Activated CD4-positive, alpha-beta T cell treated with anti-CD3 and anti-CD28 coated beads, Interleukin-2, amount 50 U/mL, for 1 hour (primary cell): ENCODE results near the gene P2RX2.

Experiments
- DNase-seq: peaks from one replicate; pipeline ENCODE4 v3.0.0-alpha.2; 2020

P2RX2 gene

GRCh38 chr12:132668191-132669088, 49.9 kb downstream of the P2RX2 start:
- no peak for DNase-seq

GRCh38 chr12:132669166-132669879, 50.7 kb downstream of the P2RX2 start:
- DNase-seq, result no peak
